ENCODE measurements around the gene MSANTD1.

Gene MSANTD1

GRCh38 chr4:3249711-3250437 is 915 bp downstream of the MSANTD1 start:
- DNase-seq, result no peak

GRCh38 chr4:3250438-3250955 is 1.5 kb downstream of the MSANTD1 start:
- DNase-seq, result no peak

- no peak for DNase-seq
Observed at GRCh38 chr4:3250956-3251690, 2.2 kb downstream of the MSANTD1 start.

GRCh38 chr4:3251691-3252479 is 2.9 kb downstream of the MSANTD1 start:
- no peak for DNase-seq

GRCh38 chr4:3252480-3252828 is 3.5 kb downstream of the MSANTD1 start:
- no peak for DNase-seq

GRCh38 chr4:3252831-3253641 is 4.1 kb downstream of the MSANTD1 start:
- DNase-seq, result no peak

GRCh38 chr4:3253808-3254207 is 4.8 kb downstream of the MSANTD1 start:
- no peak for DNase-seq

GRCh38 chr4:3254302-3255131 is 5.6 kb downstream of the MSANTD1 start:
- no peak for DNase-seq

- no peak for DNase-seq
Observed at GRCh38 chr4:3255611-3256186, 6.7 kb downstream of the MSANTD1 start.

- DNase-seq, result no peak
Observed at GRCh38 chr4:3256230-3257102, 7.5 kb downstream of the MSANTD1 start.

GRCh38 chr4:3257103-3257555 is 8.2 kb downstream of the MSANTD1 start:
- no peak for DNase-seq

GRCh38 chr4:3257556-3258482 is 8.9 kb downstream of the MSANTD1 start:
- DNase-seq, result no peak

- no peak for DNase-seq
Observed at GRCh38 chr4:3261411-3262207, 12.7 kb downstream of the MSANTD1 start.

- no peak for DNase-seq
Observed at GRCh38 chr4:3262208-3263052, 13.5 kb downstream of the MSANTD1 start.

GRCh38 chr4:3263053-3263875 is 14.3 kb downstream of the MSANTD1 start:
- no peak for DNase-seq

- no peak for DNase-seq
Observed at GRCh38 chr4:3263876-3264193, 14.9 kb downstream of the MSANTD1 start.
